Coronary artery (tissue), 2 donors: Measurements from ENCODE around the gene C1GALT1C1L.
A peak's percentile ranks its signal among the peaks of the same experiment; 100 is the strongest.

ENCODE experiments used
- DNase-seq: peaks from one replicate; pipeline ENCODE4 v3.0.0-alpha.2; 2017; ENCODE audit warnings: low spot score
- H3K27ac ChIP-seq, 2 donors: fragments of 200-600 bp; sonication (generic); one replicate each; pipeline ENCODE4 v1.5.1; 2016 to 2019
- H3K4me3 ChIP-seq: fragments of 200-600 bp; sonication (generic); 2 replicates; pipeline ENCODE4 v1.5.1; 2016; ENCODE audit warnings: mild to moderate bottlenecking, moderate library complexity
- TF ChIP-seq, protein P1 (sequence below): fragments of 200-600 bp; sonication (generic); IDR thresholded peaks from one replicate; pipeline ENCODE4 v1.5.1; 2019; ENCODE audit warnings: antibody characterized with exemption

Gene C1GALT1C1L

DNA sequence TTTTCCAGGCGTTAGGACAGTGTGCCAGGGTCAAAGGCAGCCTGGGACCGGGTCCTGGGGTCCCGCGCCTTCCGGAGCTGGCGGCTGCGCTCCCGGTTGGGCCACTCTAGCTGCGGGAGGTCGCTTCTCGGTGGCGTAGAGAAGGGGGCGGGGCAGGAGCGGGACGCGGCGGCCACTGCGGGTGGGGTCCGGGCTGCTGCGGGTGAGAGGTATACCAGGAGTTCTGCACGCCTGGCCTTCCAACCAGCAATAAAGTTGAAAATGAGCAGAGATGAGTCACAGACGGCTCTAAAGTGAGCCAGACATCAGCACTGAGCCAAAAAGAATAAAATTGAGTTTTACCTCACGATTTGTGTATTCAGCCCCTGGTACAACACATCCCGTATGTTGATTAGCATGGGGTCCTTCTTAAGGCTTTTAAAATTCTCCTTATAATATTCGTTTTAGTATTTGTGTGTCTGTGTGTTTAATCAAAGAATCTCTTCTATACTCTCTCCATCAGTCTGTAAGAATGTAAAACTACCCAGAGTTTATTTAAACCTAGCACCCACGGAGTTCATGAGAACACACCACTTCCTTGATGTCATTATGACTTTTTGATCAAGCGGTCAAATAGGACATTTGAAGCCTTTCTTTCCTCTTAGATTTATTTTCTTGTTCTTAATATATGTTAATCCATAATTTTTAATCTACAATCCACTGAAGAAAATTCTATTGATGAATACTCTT, at the start of gene C1GALT1C1L:
Gene C1GALT1C1L, minus strand, starts transcription at position 108 of the 729 bp plus-strand sequence. Its CDS starts 107 bp downstream, at position 1.
- Histone ChIP-seq H3K4me3 (peak within 1 kb of the TSS; percentile 75), H3K27ac (peak within 1 kb of the TSS in 1 of 2 donors; percentile 64)
- DNase-seq = peak; percentile 79
- TF ChIP-seq, protein P1, sequence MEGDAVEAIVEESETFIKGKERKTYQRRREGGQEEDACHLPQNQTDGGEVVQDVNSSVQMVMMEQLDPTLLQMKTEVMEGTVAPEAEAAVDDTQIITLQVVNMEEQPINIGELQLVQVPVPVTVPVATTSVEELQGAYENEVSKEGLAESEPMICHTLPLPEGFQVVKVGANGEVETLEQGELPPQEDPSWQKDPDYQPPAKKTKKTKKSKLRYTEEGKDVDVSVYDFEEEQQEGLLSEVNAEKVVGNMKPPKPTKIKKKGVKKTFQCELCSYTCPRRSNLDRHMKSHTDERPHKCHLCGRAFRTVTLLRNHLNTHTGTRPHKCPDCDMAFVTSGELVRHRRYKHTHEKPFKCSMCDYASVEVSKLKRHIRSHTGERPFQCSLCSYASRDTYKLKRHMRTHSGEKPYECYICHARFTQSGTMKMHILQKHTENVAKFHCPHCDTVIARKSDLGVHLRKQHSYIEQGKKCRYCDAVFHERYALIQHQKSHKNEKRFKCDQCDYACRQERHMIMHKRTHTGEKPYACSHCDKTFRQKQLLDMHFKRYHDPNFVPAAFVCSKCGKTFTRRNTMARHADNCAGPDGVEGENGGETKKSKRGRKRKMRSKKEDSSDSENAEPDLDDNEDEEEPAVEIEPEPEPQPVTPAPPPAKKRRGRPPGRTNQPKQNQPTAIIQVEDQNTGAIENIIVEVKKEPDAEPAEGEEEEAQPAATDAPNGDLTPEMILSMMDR = no peak

DNA sequence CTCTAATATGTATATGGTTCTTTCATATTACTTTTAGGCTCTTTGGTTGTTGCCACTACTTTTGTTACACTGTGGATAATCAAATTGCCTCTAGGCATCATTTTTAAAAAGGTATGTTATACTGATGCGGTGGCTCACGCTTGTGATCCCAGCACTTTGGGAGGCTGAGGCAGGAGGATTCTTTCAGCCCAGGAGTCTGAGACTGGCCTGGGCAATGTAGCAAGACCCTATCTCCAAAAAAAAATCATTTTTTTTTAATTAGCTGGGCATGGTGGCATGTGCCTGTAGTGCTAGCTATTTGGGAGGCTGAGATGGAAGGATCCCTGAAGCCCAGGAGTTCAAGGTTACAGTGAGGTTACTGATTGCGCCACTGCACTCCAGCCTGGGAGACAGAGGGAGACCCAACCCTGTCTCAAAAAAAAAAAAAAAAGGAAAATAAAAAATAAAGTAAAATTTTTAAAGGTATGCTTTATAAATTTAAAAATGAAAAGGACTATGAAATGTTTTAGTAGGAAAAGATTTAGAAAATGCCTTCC, 49.5 kb upstream of the C1GALT1C1L start:
- Histone ChIP-seq H3K27ac (no peak overlapping the region), H3K4me3 (no peak overlapping the region)
- no peak for DNase-seq
- TF ChIP-seq, protein P1 = no peak

DNA sequence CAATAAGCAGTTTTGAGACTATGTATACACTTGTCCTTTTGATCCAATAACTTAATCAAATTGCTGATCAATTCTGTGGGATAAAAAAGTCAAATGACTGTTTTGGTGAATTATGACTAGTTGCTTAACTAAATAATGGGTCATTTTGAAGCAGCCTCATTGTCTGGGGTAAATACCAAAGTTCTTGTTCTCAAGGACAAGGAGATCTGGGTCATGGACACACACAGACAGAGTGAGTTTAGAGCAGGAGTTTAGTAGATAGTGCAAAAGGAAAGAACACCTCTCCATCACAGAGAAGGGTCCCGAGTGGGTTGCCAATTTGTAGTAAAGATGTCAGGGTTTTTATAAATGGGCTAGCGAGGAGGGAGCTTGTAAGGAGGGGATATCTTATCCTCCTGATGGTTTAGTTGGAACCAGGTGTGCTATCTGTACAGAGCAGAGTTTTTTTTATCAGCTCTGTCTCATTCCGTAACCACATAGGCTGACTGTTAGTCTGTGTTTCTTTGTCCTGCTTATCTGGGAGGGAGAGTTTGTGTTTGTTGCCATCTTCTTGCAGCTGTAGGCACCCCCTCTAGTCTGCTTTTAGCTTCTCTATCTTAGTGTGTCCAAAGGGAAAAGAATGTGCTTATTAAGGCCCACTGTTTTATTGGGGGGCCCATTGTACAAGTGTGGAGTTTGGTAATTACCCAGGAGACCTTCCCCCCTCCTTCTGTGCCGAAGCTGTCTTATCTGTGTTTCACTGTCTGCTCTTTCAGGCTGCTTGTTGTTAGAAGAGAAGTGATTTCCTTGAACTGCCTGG, 48.7 kb upstream of the C1GALT1C1L start:
- no peak for DNase-seq
- H3K27ac ChIP-seq = no peak overlapping the region
- TF ChIP-seq, protein P1 = no peak
- no peak overlapping the region for H3K4me3 ChIP-seq

DNA sequence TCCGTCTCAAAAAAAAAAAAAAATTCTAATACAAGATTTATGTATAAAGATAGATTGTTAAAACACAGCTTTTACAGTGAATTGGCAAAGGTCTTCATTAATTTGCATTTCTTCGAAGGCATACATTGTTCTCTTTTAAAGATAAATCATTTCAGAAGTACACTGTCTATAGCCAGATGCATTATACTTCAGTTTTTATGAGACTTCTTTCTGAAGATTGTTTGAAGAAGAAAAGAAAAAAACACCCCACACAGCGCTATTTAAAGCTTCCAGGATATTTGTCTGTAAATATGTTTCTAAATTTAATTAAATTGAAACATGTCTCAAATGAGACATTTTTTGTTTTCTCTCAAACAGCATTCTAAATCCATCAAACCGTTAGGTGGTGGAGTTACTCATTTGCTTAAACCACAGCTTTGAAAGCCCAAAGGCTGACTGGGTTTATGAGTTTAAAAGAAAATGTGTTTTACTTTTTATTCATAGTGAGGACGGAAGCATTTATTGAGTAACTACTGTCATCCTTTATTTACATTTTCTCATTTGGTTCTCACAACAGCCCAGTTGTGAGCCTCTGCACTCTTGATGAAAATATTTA, 42.4 kb upstream of the C1GALT1C1L start:
- TF ChIP-seq, protein P1 = no peak
- H3K4me3 ChIP-seq = no peak overlapping the region
- no peak for DNase-seq
- H3K27ac ChIP-seq = no peak overlapping the region

DNA sequence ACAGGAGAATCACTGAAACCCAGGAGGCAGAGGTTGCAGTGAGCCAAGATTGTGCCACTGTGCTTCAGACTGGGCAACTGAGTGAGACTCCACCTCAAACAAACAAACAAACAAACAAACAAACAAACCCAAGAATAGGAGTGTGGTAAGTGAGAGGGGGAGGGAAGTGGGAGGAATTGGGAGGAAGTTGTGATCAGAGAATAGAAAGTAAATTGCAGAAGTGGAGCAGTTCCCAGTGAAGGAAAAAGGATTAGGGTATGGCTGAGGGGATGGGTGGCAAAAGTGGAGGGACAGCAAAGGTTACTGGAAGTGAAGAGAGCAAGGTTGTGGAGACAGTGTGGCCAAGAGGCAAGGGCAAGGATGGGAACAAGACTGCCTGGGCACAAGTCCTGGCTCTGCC, 41.1 kb upstream of the C1GALT1C1L start:
- TF ChIP-seq, protein P1 = no peak
- no peak for DNase-seq
- H3K27ac ChIP-seq = no peak overlapping the region
- no peak overlapping the region for H3K4me3 ChIP-seq

DNA sequence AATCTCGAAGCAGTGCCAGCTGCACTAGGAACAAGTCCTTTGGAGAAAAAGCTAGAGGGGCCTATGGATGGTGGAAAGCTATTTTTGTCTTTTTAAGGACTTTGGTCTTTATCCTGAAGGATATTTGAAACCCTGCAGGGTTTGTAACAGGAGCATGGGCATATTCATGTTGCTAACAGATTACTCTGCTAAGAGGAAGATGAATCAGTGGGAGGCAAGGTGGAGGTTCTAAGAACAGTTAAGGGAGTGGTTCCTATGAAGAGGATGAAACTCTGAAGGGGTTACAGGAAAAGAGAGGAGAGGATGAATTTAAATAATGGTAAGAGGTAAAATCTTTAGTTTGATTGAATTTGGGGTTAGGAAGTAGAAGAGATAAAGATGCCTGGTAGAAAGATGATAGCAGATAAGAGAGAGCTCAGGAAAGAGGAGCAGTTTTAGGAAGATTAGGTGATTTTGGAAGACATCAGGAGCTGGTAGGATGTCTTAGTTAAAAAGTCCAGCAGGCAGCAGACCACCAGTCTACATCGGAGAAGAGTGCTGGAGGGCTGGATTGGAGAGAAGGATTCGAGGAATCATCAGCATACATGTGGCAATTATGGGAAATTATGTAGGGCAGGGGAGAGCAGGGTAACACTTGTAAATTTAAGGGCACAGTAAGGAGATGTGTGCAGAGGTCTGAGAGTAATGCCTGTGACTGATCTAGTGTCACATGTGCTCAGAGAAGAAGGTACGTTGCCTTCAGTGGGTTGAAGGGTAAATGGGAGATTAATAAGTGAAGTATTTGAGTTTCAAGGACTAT, 39.3 kb upstream of the C1GALT1C1L start:
- Histone ChIP-seq H3K4me3 (no peak overlapping the region), H3K27ac (no peak overlapping the region)
- TF ChIP-seq, protein P1 = no peak
- no peak for DNase-seq
